IMR-90 (cell line): ENCODE results near the gene LDLRAD4. TPM values are rescaled to one million over a fixed set of nuclear protein-coding genes. Genes with fewer than 3 reads are reported as not detected.

Experiments
- ATAC-seq: fragments of 200-7000 bp; cut with Tn5 transposase; 2 replicates; pipeline ENCODE4 v1.9.1; 2020; ENCODE audit warnings: low read depth, mild to moderate bottlenecking, moderate library complexity
- BruUV-seq: library from RNA; stranded (reverse); fragments of 400-500 nt; replicated peaks from 2 replicates; lab custom pipeline; 2021; lab: Mats Ljungman, UMichigan
- CTCF ChIA-PET: fragments of 300-600 bp; formaldehyde crosslinking; extraction: SDS; loops from one replicate; lab custom pipeline; 2021; ENCODE audit warnings: antibody characterized with exemption; lab: Yijun Ruan, JAX
- POLR2A ChIA-PET: fragments of 300-600 bp; sonication (Branson Sonifier 250); formaldehyde crosslinking; loops from one replicate; lab custom pipeline; 2022; ENCODE audit warnings: antibody characterized with exemption; ENCODE audit not compliant: unreplicated experiment; lab: Charles Lee
- DNase-seq: peaks from one replicate; pipeline ENCODE4 v3.0.0; 2013
- H2AFZ ChIP-seq: replicated peaks from 2 replicates; pipeline ENCODE3; 2013; ENCODE audit warnings: low read length, mild to moderate bottlenecking; ENCODE audit not compliant: poor library complexity
- H2AK5ac ChIP-seq: 2 replicates; pipeline ENCODE4 v1.6.1; 2013; ENCODE audit warnings: low read depth, low read length, inconsistent platforms
- H2AK9ac ChIP-seq: replicated peaks from 2 replicates; pipeline ENCODE3; 2013; ENCODE audit warnings: mild to moderate bottlenecking, low read depth, low read length, moderate library complexity; ENCODE audit not compliant: poor library complexity
- H2BK120ac ChIP-seq: 2 replicates; pipeline ENCODE4 v1.6.1; 2013; ENCODE audit warnings: low read depth, low read length, inconsistent platforms
- H2BK15ac ChIP-seq: 3 replicates; pipeline ENCODE4 v1.6.1; 2013; ENCODE audit warnings: low read depth, low read length, inconsistent platforms
- H2BK20ac ChIP-seq: 2 replicates; pipeline ENCODE4 v1.6.1; 2013; ENCODE audit warnings: low read depth, mild to moderate bottlenecking, inconsistent platforms, low read length, moderate library complexity
- H2BK5ac ChIP-seq: 2 replicates; pipeline ENCODE4 v1.6.1; 2013; ENCODE audit warnings: mild to moderate bottlenecking, low read depth, low read length, inconsistent platforms; ENCODE audit not compliant: poor library complexity, severe bottlenecking
- H3K14ac ChIP-seq: replicated peaks from 2 replicates; pipeline ENCODE4 v1.6.1; 2013; ENCODE audit warnings: low read depth, low read length, inconsistent platforms
- H3K18ac ChIP-seq: 2 replicates; pipeline ENCODE4 v1.6.1; 2013; ENCODE audit warnings: low read depth, low read length, control low read depth
- H3K23ac ChIP-seq: 2 replicates; pipeline ENCODE4 v1.6.1; 2013; ENCODE audit warnings: low read depth, low read length, inconsistent platforms
- H3K27ac ChIP-seq: 2 replicates; pipeline ENCODE4 v1.5.1; 2013; ENCODE audit warnings: mild to moderate bottlenecking, control low read depth, low read length; ENCODE audit not compliant: insufficient read depth
- H3K27me3 ChIP-seq: 2 replicates; pipeline ENCODE4 v1.6.1; 2013; ENCODE audit warnings: low read length; ENCODE audit not compliant: control insufficient read depth, insufficient read depth
- H3K36me3 ChIP-seq: 2 replicates; pipeline ENCODE4 v1.6.1; 2013; ENCODE audit warnings: low read length, mixed read lengths; ENCODE audit not compliant: control insufficient read depth, insufficient read depth
- H3K4ac ChIP-seq: 2 replicates; pipeline ENCODE4 v1.6.1; 2013; ENCODE audit warnings: low read depth, low read length, inconsistent platforms
- H3K4me1 ChIP-seq: 2 replicates; pipeline ENCODE4 v1.6.1; 2013; ENCODE audit warnings: low read length, mixed read lengths; ENCODE audit not compliant: control insufficient read depth, insufficient read depth
- H3K4me2 ChIP-seq: 2 replicates; pipeline ENCODE4 v1.6.1; 2013; ENCODE audit warnings: low read depth, mild to moderate bottlenecking, control low read depth, low read length, moderate library complexity
- H3K4me3 ChIP-seq: 2 replicates; pipeline ENCODE4 v1.5.1; 2013; ENCODE audit warnings: low read depth, mild to moderate bottlenecking, control low read depth, low read length, moderate library complexity; ENCODE audit not compliant: insufficient read depth
- H3K56ac ChIP-seq: 2 replicates; pipeline ENCODE4 v1.6.1; 2013; ENCODE audit warnings: low read length, inconsistent platforms; ENCODE audit not compliant: insufficient read depth; ENCODE audit errors: extremely low read depth
- H3K79me1 ChIP-seq, 2 experiments: 2 replicates each; pipeline ENCODE4 v1.6.1; 2013; ENCODE audit warnings: low read length in 2 of 2, inconsistent platforms in 1 of 2, low read depth in 1 of 2
- H3K9ac ChIP-seq: 2 replicates; pipeline ENCODE4 v1.6.1; 2013; ENCODE audit warnings: low read depth, low read length, control low read depth
- H3K9me1 ChIP-seq: 2 replicates; pipeline ENCODE4 v1.6.1; 2013; ENCODE audit warnings: low read length, inconsistent platforms; ENCODE audit not compliant: insufficient read depth
- H3K9me3 ChIP-seq: 2 replicates; pipeline ENCODE4 v1.6.1; 2013; ENCODE audit warnings: low read length; ENCODE audit not compliant: control insufficient read depth, insufficient read depth
- H4K20me1 ChIP-seq: 2 replicates; pipeline ENCODE4 v1.6.1; 2013; ENCODE audit warnings: low read length, inconsistent platforms; ENCODE audit not compliant: insufficient read depth
- H4K5ac ChIP-seq: 2 replicates; pipeline ENCODE4 v1.6.1; 2013; ENCODE audit warnings: mild to moderate bottlenecking, low read depth, low read length, control low read depth
- H4K8ac ChIP-seq, 2 experiments: 2 replicates each; pipeline ENCODE4 v1.6.1; 2013; ENCODE audit warnings: low read depth in 2 of 2, low read length in 2 of 2, control low read depth in 1 of 2, inconsistent platforms in 1 of 2
- H4K91ac ChIP-seq: 2 replicates; pipeline ENCODE4 v1.6.1; 2013; ENCODE audit warnings: low read depth, low read length, inconsistent platforms; ENCODE audit not compliant: insufficient read depth
- BHLHE40 ChIP-seq: fragments of 150-350 bp; IDR thresholded peaks from 2 replicates; pipeline ENCODE4 v1.6.1; 2016; ENCODE audit warnings: mild to moderate bottlenecking, low read depth, low read length
- NFE2L2 ChIP-seq: fragments of 150-350 bp; IDR thresholded peaks from 2 replicates; pipeline ENCODE4 v1.6.1; 2016; ENCODE audit warnings: low read depth, mild to moderate bottlenecking, low read length
- whole genome bisulfite sequencing, 2 experiments: methylation state at CpG; one replicate each; pipeline versions ENCODE4 v1.1.5 to v1.1.7; 2013; ENCODE audit warnings: missing lambda C conversion rate in 2 of 2; ENCODE audit not compliant: insufficient read length in 1 of 2; ENCODE audit errors: extremely low coverage in 2 of 2; 5-methylcytosine and 5-hydroxymethylcytosine counted together
- dilution Hi-C: fragments of 300-500 bp; cut with HindIII; formaldehyde crosslinking; loops from one replicate; pipeline ENCODE4 v1.14.3; 2018; ENCODE audit warnings: low sequenced_read_pairs; ENCODE audit not compliant: unreplicated experiment
- in situ Hi-C: fragments of 300-500 bp; cut with MboI; formaldehyde crosslinking; loops from 3 replicates; pipeline ENCODE4 v1.14.3; 2019; ENCODE audit warnings: low sequenced_read_pairs, inconsistent platforms, mixed read lengths
- intact Hi-C: fragments of 100-400 bp; cut with micrococcal nuclease; formaldehyde crosslinking; loops from 2 replicates; pipeline ENCODE4 v1.10.0; 2022
- polyA plus RNA-seq, 3 experiments: library from polyadenylated mRNA; depleted of rRNA; stranded (reverse); fragments of >200 nt; gene quantifications; 2 replicates each; pipeline ENCODE4 v1.2.3, GENCODE V29; 2012; ENCODE audit warnings: low replicate concordance in 1 of 3
- total RNA-seq: library from RNA; depleted of rRNA; stranded (reverse); fragments of >200 nt; gene quantifications from 2 replicates; pipeline ENCODE4 v1.2.3, GENCODE V29; 2012

LDLRAD4 gene
- total and polyA plus RNA-seq, 2 of the 4 experiments (the other 2 are of a cell fraction) = not detected

- no peak overlapping the region for H3K14ac ChIP-seq
- H4K5ac ChIP-seq = no peak overlapping the region
- in situ Hi-C loops (no loop called here), dilution Hi-C loops (no loop called here), intact Hi-C loops (loop anchor here (10.0 kb wide), 1 partner anchor 535 kb away; no protein-coding TSS in a partner anchor)
- peak overlapping the region; percentile 21 for H2AFZ ChIP-seq
- no peaks in the 10 kb centered on the region for H3K79me1 ChIP-seq
- H3K4me3 ChIP-seq = no peak overlapping the region
- no peak overlapping the region for H3K18ac ChIP-seq
- H2AK9ac ChIP-seq = no peak overlapping the region
- H3K27ac ChIP-seq = no peak overlapping the region
- no peak overlapping the region for H3K9ac ChIP-seq
- no peaks in the 10 kb centered on the region for H4K20me1 ChIP-seq
- H3K4me1 ChIP-seq = no peaks in the 10 kb centered on the region
- ChIA-PET CTCF (no interaction called here), POLR2A (no interaction called here)
- H2BK120ac ChIP-seq = no peak overlapping the region
- DNase-seq = no peak
- H3K9me1 ChIP-seq = no peaks in the 10 kb centered on the region
- WGBS, 2 experiments = 22% methylated on average over 3 of the region's 4 CpGs; no CpG with 5 or more reads in 1 of the 2 experiments
- no peaks in the 10 kb centered on the region for H3K9me3 ChIP-seq
- no peak overlapping the region for H2BK5ac ChIP-seq
- no peak overlapping the region for H3K23ac ChIP-seq
- H4K91ac ChIP-seq = no peak overlapping the region
- no peak overlapping the region for H3K4ac ChIP-seq
- H2AK5ac ChIP-seq = no peak overlapping the region
- no peak overlapping the region for H2BK15ac ChIP-seq
- no peak overlapping the region for H4K8ac ChIP-seq
- ATAC-seq = no peak
- H2BK20ac ChIP-seq = no peak overlapping the region
- H3K4me2 ChIP-seq = no peak overlapping the region
- H3K27me3 ChIP-seq = peaks cover 2% of the 10 kb centered on the region
- no TSS peak for BruUV-seq
- TF ChIP-seq NFE2L2 (no peak), BHLHE40 (no peak)
- H3K36me3 ChIP-seq = no peaks in the 10 kb centered on the region
- no peak overlapping the region for H3K56ac ChIP-seq
Measured at GRCh38 chr18:13539843-13540476, 321.4 kb downstream of the LDLRAD4 start.
